ENCODE measurements around the gene MUC4.

DNA sequence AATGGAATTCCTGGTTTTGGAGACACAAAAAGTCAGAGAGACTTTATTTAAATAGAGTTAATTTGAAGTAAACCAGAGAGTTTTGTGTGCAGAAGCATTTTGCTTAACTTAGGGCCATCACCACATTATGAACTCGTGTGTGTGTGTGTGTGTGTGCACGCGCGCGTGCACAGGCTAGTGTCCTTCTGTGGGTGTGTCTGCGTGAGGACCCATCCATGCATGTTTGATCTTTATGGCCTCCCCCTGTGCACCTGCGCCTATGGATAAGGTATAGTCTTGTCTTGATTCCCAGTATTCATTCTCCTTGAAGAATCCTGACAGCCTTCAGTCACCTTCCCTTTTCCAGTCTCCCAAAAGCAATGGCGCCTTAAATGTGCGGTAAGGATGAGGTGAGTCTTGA lies 65.0 kb downstream of the MUC4 start:
- TF ChIP-seq, protein P1, sequence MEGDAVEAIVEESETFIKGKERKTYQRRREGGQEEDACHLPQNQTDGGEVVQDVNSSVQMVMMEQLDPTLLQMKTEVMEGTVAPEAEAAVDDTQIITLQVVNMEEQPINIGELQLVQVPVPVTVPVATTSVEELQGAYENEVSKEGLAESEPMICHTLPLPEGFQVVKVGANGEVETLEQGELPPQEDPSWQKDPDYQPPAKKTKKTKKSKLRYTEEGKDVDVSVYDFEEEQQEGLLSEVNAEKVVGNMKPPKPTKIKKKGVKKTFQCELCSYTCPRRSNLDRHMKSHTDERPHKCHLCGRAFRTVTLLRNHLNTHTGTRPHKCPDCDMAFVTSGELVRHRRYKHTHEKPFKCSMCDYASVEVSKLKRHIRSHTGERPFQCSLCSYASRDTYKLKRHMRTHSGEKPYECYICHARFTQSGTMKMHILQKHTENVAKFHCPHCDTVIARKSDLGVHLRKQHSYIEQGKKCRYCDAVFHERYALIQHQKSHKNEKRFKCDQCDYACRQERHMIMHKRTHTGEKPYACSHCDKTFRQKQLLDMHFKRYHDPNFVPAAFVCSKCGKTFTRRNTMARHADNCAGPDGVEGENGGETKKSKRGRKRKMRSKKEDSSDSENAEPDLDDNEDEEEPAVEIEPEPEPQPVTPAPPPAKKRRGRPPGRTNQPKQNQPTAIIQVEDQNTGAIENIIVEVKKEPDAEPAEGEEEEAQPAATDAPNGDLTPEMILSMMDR (IDR thresholded peaks at IDR 0.05; ENCODE audit: low read depth, low read length, missing input control): no peak
- TF ChIP-seq, protein P2, sequence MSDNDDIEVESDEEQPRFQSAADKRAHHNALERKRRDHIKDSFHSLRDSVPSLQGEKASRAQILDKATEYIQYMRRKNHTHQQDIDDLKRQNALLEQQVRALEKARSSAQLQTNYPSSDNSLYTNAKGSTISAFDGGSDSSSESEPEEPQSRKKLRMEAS (IDR thresholded peaks at IDR 0.05): no peak

Data from liver (tissue), 2 donors.